OCI-LY7 (cell line): Measurements from ENCODE around the gene KIRREL1.

Source experiments
- CTCF ChIP-seq: fragments of 200-600 bp; sonication (generic); conservative IDR thresholded peaks from 2 replicates; pipeline ENCODE4 v1.5.1; 2014; ENCODE audit warnings: mild to moderate bottlenecking, antibody characterized with exemption, low read length, moderate library complexity, mixed read lengths
- EZH2phosphoT487 ChIP-seq: fragments of 200-600 bp; sonication (generic); IDR thresholded peaks from 2 replicates; pipeline ENCODE4 v1.6.1; 2018; ENCODE audit warnings: low read depth, borderline replicate concordance, mild to moderate bottlenecking, mixed run types, antibody characterized with exemption, low read length, moderate library complexity, mixed read lengths

- TF ChIP-seq CTCF: no peak
- TF ChIP-seq EZH2phosphoT487: no peak
These were observed 26.2 kb upstream of the KIRREL1 start for GRCh38 chr1:157967205-157967604.
